Measurements from ENCODE around the gene CYP8B1. TPM values are rescaled to one million over a fixed set of nuclear protein-coding genes. Genes with fewer than 3 reads are reported as not detected.

Gene CYP8B1
- total RNA-seq, 1 donor from 2014 or later = not detected

DNA sequence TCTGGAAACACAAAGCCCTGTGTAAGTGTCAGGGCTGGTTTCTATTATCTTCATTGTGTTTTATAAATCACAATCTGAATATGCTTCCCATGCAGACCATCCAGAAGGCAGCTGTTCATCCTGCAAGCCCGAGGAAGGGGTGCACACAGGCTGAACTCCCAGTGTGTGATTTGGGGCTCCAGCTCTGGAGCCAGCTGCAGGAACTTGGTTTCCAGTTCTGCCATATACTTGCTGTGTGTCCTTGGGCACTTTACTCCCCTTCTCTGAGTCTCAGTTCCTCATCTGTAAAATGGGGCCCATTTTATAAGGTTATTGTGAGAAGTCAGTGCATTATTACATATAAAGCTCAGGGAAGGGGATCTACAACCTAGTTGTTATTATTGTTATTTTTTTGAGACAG, 22.6 kb downstream of the CYP8B1 start:
- TF ChIP-seq, protein P1, sequence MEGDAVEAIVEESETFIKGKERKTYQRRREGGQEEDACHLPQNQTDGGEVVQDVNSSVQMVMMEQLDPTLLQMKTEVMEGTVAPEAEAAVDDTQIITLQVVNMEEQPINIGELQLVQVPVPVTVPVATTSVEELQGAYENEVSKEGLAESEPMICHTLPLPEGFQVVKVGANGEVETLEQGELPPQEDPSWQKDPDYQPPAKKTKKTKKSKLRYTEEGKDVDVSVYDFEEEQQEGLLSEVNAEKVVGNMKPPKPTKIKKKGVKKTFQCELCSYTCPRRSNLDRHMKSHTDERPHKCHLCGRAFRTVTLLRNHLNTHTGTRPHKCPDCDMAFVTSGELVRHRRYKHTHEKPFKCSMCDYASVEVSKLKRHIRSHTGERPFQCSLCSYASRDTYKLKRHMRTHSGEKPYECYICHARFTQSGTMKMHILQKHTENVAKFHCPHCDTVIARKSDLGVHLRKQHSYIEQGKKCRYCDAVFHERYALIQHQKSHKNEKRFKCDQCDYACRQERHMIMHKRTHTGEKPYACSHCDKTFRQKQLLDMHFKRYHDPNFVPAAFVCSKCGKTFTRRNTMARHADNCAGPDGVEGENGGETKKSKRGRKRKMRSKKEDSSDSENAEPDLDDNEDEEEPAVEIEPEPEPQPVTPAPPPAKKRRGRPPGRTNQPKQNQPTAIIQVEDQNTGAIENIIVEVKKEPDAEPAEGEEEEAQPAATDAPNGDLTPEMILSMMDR (IDR thresholded peaks at IDR 0.05) = no peak
- Mint-ChIP-seq H3K9me3 (ENCODE audit: unreplicated experiment) (no peaks in the 10 kb centered on the region), H3K27ac (ENCODE audit: unreplicated experiment) (no peak overlapping the region), H3K4me1 (ENCODE audit: unreplicated experiment) (no peaks in the 10 kb centered on the region), H3K4me3 (ENCODE audit: unreplicated experiment) (no peak overlapping the region), H3K36me3 (ENCODE audit: unreplicated experiment) (no peaks in the 10 kb centered on the region), H3K27me3 (ENCODE audit: unreplicated experiment) (peaks cover 25% of the 10 kb centered on the region)
- DNase-seq (ENCODE audit: extremely low spot score, unreplicated experiment) = no peak

DNA sequence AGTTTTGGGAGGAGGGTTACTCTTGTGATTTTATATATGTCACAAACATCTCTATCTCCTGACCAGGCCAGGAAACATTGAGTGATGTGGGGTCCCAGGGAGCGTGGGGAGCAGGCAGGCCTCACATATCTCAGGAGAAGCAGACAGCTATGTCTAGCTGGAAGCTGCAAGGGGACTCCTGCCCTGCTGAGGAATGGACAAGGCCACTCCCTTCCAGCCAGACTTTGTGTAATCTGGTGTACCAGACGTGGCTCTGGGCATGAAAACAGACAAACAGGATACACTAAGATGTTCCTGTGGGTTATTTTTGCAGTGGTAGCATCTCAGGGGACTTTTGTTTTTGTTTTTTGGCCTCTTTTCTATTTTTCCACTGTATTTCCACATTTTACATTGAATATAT, 23.2 kb downstream of the CYP8B1 start:
- no peak for DNase-seq (ENCODE audit: extremely low spot score, unreplicated experiment)
- H3K4me3 Mint-ChIP-seq (ENCODE audit: unreplicated experiment) = no peak overlapping the region
- TF ChIP-seq, protein P1 (IDR thresholded peaks at IDR 0.05) = no peak
- no peaks in the 10 kb centered on the region for H3K9me3 Mint-ChIP-seq (ENCODE audit: unreplicated experiment)
- H3K4me1 Mint-ChIP-seq (ENCODE audit: unreplicated experiment) = no peaks in the 10 kb centered on the region
- H3K27ac Mint-ChIP-seq (ENCODE audit: unreplicated experiment) = no peak overlapping the region
- H3K27me3 Mint-ChIP-seq (ENCODE audit: unreplicated experiment) = peaks cover 26% of the 10 kb centered on the region
- H3K36me3 Mint-ChIP-seq (ENCODE audit: unreplicated experiment) = no peaks in the 10 kb centered on the region

DNA sequence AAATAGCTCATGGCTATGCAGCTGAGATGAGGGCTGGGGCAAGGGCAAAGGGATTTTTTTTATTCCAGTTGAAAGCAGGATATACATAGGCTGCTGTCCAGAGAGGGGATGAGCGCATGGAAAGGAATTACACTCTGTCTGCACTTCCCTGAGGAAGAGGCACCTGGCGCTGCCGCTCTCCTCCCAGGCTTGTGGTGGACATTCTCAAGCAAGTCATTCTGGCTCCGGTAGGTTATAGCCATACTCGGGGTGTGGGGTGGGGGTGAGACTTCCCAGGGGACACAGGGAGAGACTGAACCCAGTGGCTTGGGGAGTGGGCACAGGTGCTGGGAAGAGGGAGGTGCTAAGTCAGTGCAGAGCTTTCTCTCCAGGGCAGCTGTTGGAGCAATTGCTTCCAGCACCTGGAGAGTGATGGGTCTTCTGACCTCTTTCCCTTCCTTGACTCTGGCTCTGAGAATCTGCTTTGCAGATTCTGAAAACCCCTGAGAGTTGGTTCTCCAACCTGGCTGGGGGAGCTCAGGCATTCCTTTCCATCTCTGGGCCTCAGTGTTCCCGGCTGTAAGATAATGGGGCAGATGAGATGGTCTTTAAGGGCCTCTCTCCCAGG, 24.3 kb downstream of the CYP8B1 start:
- Mint-ChIP-seq H3K4me1 (ENCODE audit: unreplicated experiment) (peaks cover 1% of the 10 kb centered on the region), H3K36me3 (ENCODE audit: unreplicated experiment) (no peaks in the 10 kb centered on the region), H3K27me3 (ENCODE audit: unreplicated experiment) (peaks cover 25% of the 10 kb centered on the region), H3K27ac (ENCODE audit: unreplicated experiment) (no peak overlapping the region), H3K4me3 (ENCODE audit: unreplicated experiment) (no peak overlapping the region), H3K9me3 (ENCODE audit: unreplicated experiment) (no peaks in the 10 kb centered on the region)
- TF ChIP-seq, protein P1 (IDR thresholded peaks at IDR 0.05) = no peak
- peak; percentile 73 for DNase-seq (ENCODE audit: extremely low spot score, unreplicated experiment)

DNA sequence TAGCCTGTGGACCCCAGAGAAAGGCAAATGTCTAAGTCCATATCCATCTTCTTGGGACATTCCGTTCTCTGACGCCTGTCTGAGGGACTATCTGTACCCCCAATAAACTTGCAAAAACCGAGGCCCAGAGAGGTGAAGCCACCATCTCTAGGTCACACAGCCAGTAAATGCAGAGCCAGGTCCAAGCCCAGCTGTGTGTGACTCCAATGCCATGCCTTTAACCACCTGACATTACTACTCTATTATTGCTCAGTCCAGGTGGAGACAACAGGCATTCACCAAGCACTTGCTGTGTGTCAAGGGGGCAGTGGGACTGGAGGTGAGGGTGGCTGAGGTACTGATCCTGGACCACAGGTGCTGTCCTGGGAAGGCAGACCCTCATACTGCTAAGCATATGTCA, 25.4 kb downstream of the CYP8B1 start:
- H3K27me3 Mint-ChIP-seq (ENCODE audit: unreplicated experiment) = peaks cover 22% of the 10 kb centered on the region
- TF ChIP-seq, protein P1 (IDR thresholded peaks at IDR 0.05) = no peak
- DNase-seq (ENCODE audit: extremely low spot score, unreplicated experiment) = peak; percentile 34
- H3K9me3 Mint-ChIP-seq (ENCODE audit: unreplicated experiment) = no peaks in the 10 kb centered on the region
- H3K4me3 Mint-ChIP-seq (ENCODE audit: unreplicated experiment) = no peak overlapping the region
- H3K4me1 Mint-ChIP-seq (ENCODE audit: unreplicated experiment) = peaks cover 1% of the 10 kb centered on the region
- H3K36me3 Mint-ChIP-seq (ENCODE audit: unreplicated experiment) = no peaks in the 10 kb centered on the region
- H3K27ac Mint-ChIP-seq (ENCODE audit: unreplicated experiment) = no peak overlapping the region

DNA sequence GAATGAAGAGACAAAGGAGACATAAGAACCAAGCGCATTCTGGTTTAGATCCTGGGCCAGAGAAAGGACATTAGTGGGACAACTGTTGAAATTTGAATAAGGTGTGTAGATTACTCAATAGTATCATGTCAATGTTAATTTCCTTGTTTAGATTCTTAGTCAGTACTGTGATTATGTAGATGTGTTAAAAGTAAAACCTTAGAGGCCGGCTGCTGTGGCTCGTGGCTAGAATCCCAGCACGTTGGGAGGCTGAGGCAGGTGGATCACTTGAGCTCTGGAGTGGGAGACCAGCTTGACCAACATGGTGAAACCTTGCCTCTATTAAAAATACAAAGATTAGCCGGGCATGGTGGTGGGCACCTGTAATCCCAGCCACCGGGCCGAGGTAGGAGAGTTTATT, 26.7 kb downstream of the CYP8B1 start:
- Mint-ChIP-seq H3K27me3 (ENCODE audit: unreplicated experiment) (peaks cover 22% of the 10 kb centered on the region), H3K9me3 (ENCODE audit: unreplicated experiment) (no peaks in the 10 kb centered on the region), H3K4me1 (ENCODE audit: unreplicated experiment) (peaks cover 2% of the 10 kb centered on the region), H3K4me3 (ENCODE audit: unreplicated experiment) (no peak overlapping the region), H3K36me3 (ENCODE audit: unreplicated experiment) (no peaks in the 10 kb centered on the region), H3K27ac (ENCODE audit: unreplicated experiment) (no peak overlapping the region)
- peak; percentile 42 for DNase-seq (ENCODE audit: extremely low spot score, unreplicated experiment)
- TF ChIP-seq, protein P1 (IDR thresholded peaks at IDR 0.05) = no peak
